H1 (cell line): ENCODE measurements around the gene CALHM3. TPM values are rescaled to one million over a fixed set of nuclear protein-coding genes. Genes with fewer than 3 reads are reported as not detected.

Experiments used
- CTCF ChIA-PET: fragments of 300-600 bp; sonication (Branson Sonifier 250); formaldehyde crosslinking; loops from one replicate; lab custom pipeline; 2021; ENCODE audit not compliant: partially characterized antibody; lab: Charles Lee
- POLR2A ChIA-PET: fragments of 300-600 bp; sonication (Branson Sonifier 250); formaldehyde crosslinking; loops from one replicate; lab custom pipeline; 2021; ENCODE audit warnings: inconsistent platforms; ENCODE audit not compliant: partially characterized antibody; lab: Charles Lee
- DNase-seq, 2 experiments: peaks; one replicate each; pipeline versions ENCODE4 v3.0.0 to v3.0.0-alpha.2; 2010 to 2022; ENCODE audit warnings: low spot score in 2 of 2, low read depth in 1 of 2, mixed read lengths in 1 of 2
- FAIRE-seq: peaks from 2 replicates; lab custom pipeline; 2011; peaks lifted over from hg19 to GRCh38; lab: Jason Lieb, UNC
- H2AFZ ChIP-seq: 2 replicates; pipeline ENCODE4 v1.8.1; 2012; ENCODE audit warnings: low read length, inconsistent platforms
- H2AK5ac ChIP-seq: 2 replicates; pipeline ENCODE4 v1.6.1; 2013; ENCODE audit warnings: low read depth, low read length
- H2BK120ac ChIP-seq: replicated peaks from 2 replicates; pipeline ENCODE3; 2013; ENCODE audit warnings: low read depth, low read length, inconsistent platforms
- H2BK12ac ChIP-seq: 2 replicates; pipeline ENCODE4 v1.6.1; 2013; ENCODE audit warnings: low read depth, low read length
- H2BK15ac ChIP-seq: 2 replicates; pipeline ENCODE4 v1.6.1; 2013; ENCODE audit warnings: low read length
- H2BK20ac ChIP-seq: 2 replicates; pipeline ENCODE4 v1.6.1; 2013; ENCODE audit warnings: low read length
- H2BK5ac ChIP-seq: 2 replicates; pipeline ENCODE4 v1.6.1; 2013; ENCODE audit warnings: low read depth, low read length
- H3K14ac ChIP-seq: 2 replicates; pipeline ENCODE4 v1.6.1; 2013; ENCODE audit warnings: inconsistent platforms; ENCODE audit not compliant: insufficient read length
- H3K18ac ChIP-seq: 2 replicates; pipeline ENCODE4 v1.6.1; 2013; ENCODE audit warnings: low read length; ENCODE audit errors: extremely low read depth
- H3K23ac ChIP-seq: 2 replicates; pipeline ENCODE4 v1.6.1; 2013; ENCODE audit warnings: inconsistent platforms; ENCODE audit not compliant: insufficient read length
- H3K23me2 ChIP-seq: 2 replicates; pipeline ENCODE4 v1.6.1; 2013; ENCODE audit warnings: low read depth, low read length
- H3K27ac ChIP-seq: 2 replicates; pipeline ENCODE4 v1.6.1; 2011; ENCODE audit warnings: low read depth, low read length, inconsistent platforms
- H3K27me3 ChIP-seq, 4 experiments: replicated peaks in 1 of 4; 1 replicate in 1 of 4; 2 replicates in 3 of 4; pipeline versions ENCODE4 v1.6.1 to v1.8.1; 2011 to 2013; ENCODE audit warnings: low read length in 3 of 4, mild to moderate bottlenecking in 3 of 4, inconsistent platforms in 2 of 4, mixed read lengths in 2 of 4, moderate library complexity in 1 of 4; ENCODE audit not compliant: control insufficient read depth in 3 of 4, insufficient read depth in 3 of 4; ENCODE audit errors: extremely low read depth in 1 of 4
- H3K36me3 ChIP-seq, 4 experiments: 2 replicates each; pipeline versions ENCODE4 v1.6.1 to v1.8.1; 2011 to 2013; ENCODE audit warnings: mild to moderate bottlenecking in 4 of 4, low read length in 3 of 4, moderate library complexity in 2 of 4, control low read depth in 1 of 4, inconsistent platforms in 1 of 4; ENCODE audit not compliant: insufficient read depth in 4 of 4, control insufficient read depth in 2 of 4
- H3K4ac ChIP-seq: replicated peaks from 2 replicates; pipeline ENCODE3; 2013; ENCODE audit warnings: low read length, low read depth, mixed read lengths, inconsistent platforms; ENCODE audit not compliant: insufficient read length
- H3K4me1 ChIP-seq, 4 experiments: replicated peaks in 1 of 4; 1 replicate in 1 of 4; 2 replicates in 3 of 4; pipeline versions ENCODE4 v1.6.1 to v1.8.1; 2011 to 2013; ENCODE audit warnings: low read length in 3 of 4, inconsistent platforms in 2 of 4, mixed read lengths in 1 of 4; ENCODE audit not compliant: insufficient read depth in 4 of 4, control insufficient read depth in 3 of 4
- H3K4me2 ChIP-seq, 2 experiments: 2 replicates each; pipeline versions ENCODE4 v1.6.1 to v1.8.1; 2011 to 2013; ENCODE audit warnings: low read depth in 2 of 2, low read length in 2 of 2, control low read depth in 1 of 2, inconsistent platforms in 1 of 2, mild to moderate bottlenecking in 1 of 2; ENCODE audit not compliant: insufficient read depth in 1 of 2
- H3K4me3 ChIP-seq, 4 experiments: fragments of 200-600, 300-600 bp in 1 of 4; sonication (generic), shearing (Covaris generic), sonication (Bioruptor Twin) in 1 of 4; 2 replicates each; pipeline versions ENCODE4 v1.5.1 to v1.8.1; 2011 to 2016; ENCODE audit warnings: low read length in 4 of 4, low read depth in 3 of 4, control low read depth in 2 of 4, inconsistent platforms in 2 of 4, mild to moderate bottlenecking in 2 of 4, mixed read lengths in 1 of 4, moderate library complexity in 1 of 4; ENCODE audit not compliant: insufficient read depth in 2 of 4; ENCODE audit errors: extremely low read depth in 1 of 4
- H3K56ac ChIP-seq: replicated peaks from 2 replicates; pipeline ENCODE3; 2013; ENCODE audit warnings: low read depth, mild to moderate bottlenecking, mixed read lengths, low read length, inconsistent platforms; ENCODE audit not compliant: insufficient read length
- H3K79me1 ChIP-seq: 2 replicates; pipeline ENCODE4 v1.6.1; 2013; ENCODE audit warnings: low read depth, low read length, control low read depth
- H3K79me2 ChIP-seq, 2 experiments: 2 replicates each; pipeline versions ENCODE4 v1.6.1 to v1.8.1; 2012 to 2013; ENCODE audit warnings: low read length in 2 of 2, mild to moderate bottlenecking in 2 of 2, inconsistent platforms in 1 of 2; ENCODE audit not compliant: insufficient read depth in 2 of 2, control insufficient read depth in 1 of 2
- H3K9ac ChIP-seq, 4 experiments: replicated peaks in 1 of 4; 1 replicate in 1 of 4; 2 replicates in 3 of 4; pipeline versions ENCODE4 v1.6.1 to v1.8.1; 2011 to 2013; ENCODE audit warnings: low read depth in 3 of 4, low read length in 3 of 4, control low read depth in 2 of 4, mild to moderate bottlenecking in 2 of 4, moderate library complexity in 2 of 4, inconsistent platforms in 1 of 4; ENCODE audit errors: extremely low read depth in 1 of 4
- H3K9me3 ChIP-seq, 2 experiments: 2 replicates each; pipeline versions ENCODE4 v1.6.1 to v1.8.1; 2012 to 2013; ENCODE audit warnings: mild to moderate bottlenecking in 2 of 2, moderate library complexity in 2 of 2, control low read depth in 1 of 2, inconsistent platforms in 1 of 2, low read depth in 1 of 2, low read length in 1 of 2, mixed read lengths in 1 of 2; ENCODE audit not compliant: insufficient read depth in 2 of 2
- H4K20me1 ChIP-seq, 2 experiments: replicated peaks in 1 of 2; 2 replicates each; pipeline versions ENCODE3 to v1.8.1; 2011 to 2013; ENCODE audit warnings: inconsistent platforms in 2 of 2, low read length in 2 of 2, mild to moderate bottlenecking in 1 of 2; ENCODE audit not compliant: insufficient read depth in 2 of 2, control insufficient read depth in 1 of 2
- H4K5ac ChIP-seq: 2 replicates; pipeline ENCODE4 v1.6.1; 2013; ENCODE audit warnings: low read length, low read depth, mixed read lengths, inconsistent platforms; ENCODE audit not compliant: insufficient read length
- H4K8ac ChIP-seq: 2 replicates; pipeline ENCODE4 v1.8.0; 2013; ENCODE audit warnings: mild to moderate bottlenecking, moderate library complexity, low read length, inconsistent platforms; ENCODE audit not compliant: insufficient read depth; ENCODE audit errors: extremely low read depth
- H4K91ac ChIP-seq: replicated peaks from 2 replicates; pipeline ENCODE3; 2013; ENCODE audit warnings: low read length, mixed read lengths, inconsistent platforms; ENCODE audit not compliant: insufficient read length
- CEBPB ChIP-seq: IDR thresholded peaks from 2 replicates; pipeline ENCODE4 v1.6.1; 2012; ENCODE audit warnings: low read depth, low read length
- SIRT6 ChIP-seq: IDR thresholded peaks from one replicate; pipeline ENCODE4 v1.7.1; 2012; ENCODE audit warnings: low read length, inconsistent platforms
- SIX5 ChIP-seq: IDR thresholded peaks from 2 replicates; pipeline ENCODE4 v1.6.1; 2011; ENCODE audit warnings: mild to moderate bottlenecking, low read depth, low read length
- WGBS, 2 experiments: shearing (Covaris generic) in 1 of 2; methylation state at CpG; one replicate each; pipeline versions ENCODE4 v1.1.6 to v1.1.7; 2013 to 2015; ENCODE audit warnings: low lambda C conversion rate in 2 of 2, mixed read lengths in 2 of 2, inconsistent platforms in 1 of 2, low coverage in 1 of 2, missing lambda C conversion rate in 1 of 2; ENCODE audit not compliant: insufficient replicate concordance in 2 of 2, insufficient coverage in 1 of 2, insufficient read length in 1 of 2; ENCODE audit errors: extremely low coverage in 1 of 2, missing lambda C conversion rate in 1 of 2; 5-methylcytosine and 5-hydroxymethylcytosine counted together
- polyA plus RNA-seq, 7 experiments: library from polyadenylated mRNA; depleted of rRNA in 3 of 7; stranded (reverse) in 5 of 7; unstranded in 2 of 7; fragments of >200 nt in 5 of 7; fragments of 200-250 nt in 2 of 7; gene quantifications; 1 replicate in 5 of 7; 2 replicates in 1 of 7; 4 replicates in 1 of 7; pipeline versions ENCODE4 v1.2.1 to v1.2.3, GENCODE V29; 2011 to 2013; ENCODE audit warnings: missing spikeins in 2 of 7, mixed read lengths in 2 of 7
- total RNA-seq: library from RNA; stranded (reverse); fragmentation: NEBNext Ultra II Directional; extraction: Animal tissue kit (Norgen Biotek cat#: 25700); gene quantifications from 2 replicates; pipeline ENCODE4 v1.2.1, GENCODE V29; 2021
- TF ChIP-seq, protein P1 (sequence below): IDR thresholded peaks from 2 replicates; pipeline ENCODE4 v1.6.1; 2011; ENCODE audit warnings: low read depth, mild to moderate bottlenecking, low read length; ENCODE audit not compliant: insufficient read depth

CALHM3 gene
- total and polyA plus RNA-seq, 2 of the 8 experiments (the other 6 are each of a cell fraction or from before 2014, with no cell fraction given) = 0.17 to 0.60 TPM

DNA sequence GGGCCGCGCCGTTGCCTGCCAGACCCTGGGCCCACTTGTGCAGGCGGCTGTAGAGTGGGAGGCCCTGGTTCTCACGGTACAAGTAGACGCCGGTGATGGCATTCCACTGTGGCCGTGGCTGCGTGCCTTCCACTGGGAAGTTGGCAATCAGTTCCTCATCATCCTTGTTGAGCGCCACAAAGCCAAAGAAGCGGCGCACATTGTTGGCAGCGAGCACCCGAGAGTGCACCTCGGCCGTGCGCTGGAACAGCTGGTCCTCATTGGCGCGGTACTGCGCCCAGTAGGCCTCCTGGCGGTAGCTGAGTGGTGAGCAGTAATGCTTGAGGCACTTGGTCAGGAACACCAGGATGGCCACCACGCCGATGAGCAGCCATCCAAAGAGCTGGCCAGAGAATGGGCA lies 31.9 kb downstream of the CALHM3 start:
- no peaks in the 10 kb centered on the region; the same call in 1 of the 2 replicates for H3K79me1 ChIP-seq
- H3K9me3 ChIP-seq = no peaks in the 10 kb centered on the region
- H3K36me3 ChIP-seq = peaks cover 26 to 52% (median 45%) of the 10 kb centered on the region in 4 experiments
- peaks cover 3 to 10% of the 10 kb centered on the region in 2 experiments for H4K20me1 ChIP-seq
- no peak overlapping the region for H2BK12ac ChIP-seq
- H2AK5ac ChIP-seq = no peak overlapping the region
- H3K18ac ChIP-seq = no peak overlapping the region
- H3K27ac ChIP-seq = no peak overlapping the region
- H3K4ac ChIP-seq = no peak overlapping the region
- no peak overlapping the region for H3K9ac ChIP-seq
- H3K4me2 ChIP-seq = no peak overlapping the region
- no peak overlapping the region for H2AFZ ChIP-seq
- H3K56ac ChIP-seq = no peak overlapping the region
- POLR2A ChIA-PET = interaction anchor here (2.2 kb wide), 1 partner anchor 23 kb away, joined by 6 read pairs; no protein-coding TSS in a partner anchor
- no peak overlapping the region for H4K5ac ChIP-seq
- H2BK20ac ChIP-seq = no peak overlapping the region
- DNase-seq = no peak
- FAIRE-seq = no peak
- no peak overlapping the region for H4K8ac ChIP-seq
- TF ChIP-seq, protein P1, sequence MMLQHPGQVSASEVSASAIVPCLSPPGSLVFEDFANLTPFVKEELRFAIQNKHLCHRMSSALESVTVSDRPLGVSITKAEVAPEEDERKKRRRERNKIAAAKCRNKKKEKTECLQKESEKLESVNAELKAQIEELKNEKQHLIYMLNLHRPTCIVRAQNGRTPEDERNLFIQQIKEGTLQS = no peak
- TF ChIP-seq SIX5 (no peak), CEBPB (no peak), SIRT6 (no peak)
- TF ChIP-seq, all 59 proteins: peak for 0
- Histone ChIP-seq H3K4me3 (no peak overlapping the region), H3K79me2 (no peaks in the 10 kb centered on the region), H4K91ac (no peak overlapping the region), H3K27me3 (no peaks in the 10 kb centered on the region), H3K4me1 (peaks cover 0 to 11% (median 2%) of the 10 kb centered on the region in 4 experiments; a peak in 5 of 7 replicates), H3K14ac (no peak overlapping the region), H2BK120ac (no peak overlapping the region), H3K23me2 (no peaks in the 10 kb centered on the region), H2BK5ac (no peak overlapping the region), H3K23ac (no peak overlapping the region), H2BK15ac (no peak overlapping the region)
- WGBS, 2 experiments = 96% methylated on average over 23 of the region's 23 CpGs; no CpG with 5 or more reads in 1 of the 2 experiments
- CTCF ChIA-PET = interaction anchor here (1.0 to 4.9 kb wide), 3 partner anchors 24 to 38 kb away, joined by 3 to 30 read pairs (median 4); no protein-coding TSS in a partner anchor
